Liver (tissue), 9 donors: ENCODE data around the gene GLYATL3. TPM values are rescaled to one million over a fixed set of nuclear protein-coding genes. Genes with fewer than 3 reads are reported as not detected.

Source experiments
- DNase-seq: peaks from one replicate; pipeline ENCODE4 v3.0.0-alpha.2; 2017; ENCODE audit warnings: low spot score
- H3K27ac ChIP-seq, 2 donors: one replicate each; pipeline ENCODE4 v1.7.0; 2013; ENCODE audit warnings: inconsistent platforms in 2 of 2, low read length in 2 of 2, control low read depth in 1 of 2, low read depth in 1 of 2, mild to moderate bottlenecking in 1 of 2
- H3K27me3 ChIP-seq, 4 donors: one replicate each; pipeline versions ENCODE4 v1.6.1 to v1.7.0; 2013; ENCODE audit warnings: low read length in 3 of 4, inconsistent platforms in 1 of 4, mild to moderate bottlenecking in 1 of 4, moderate library complexity in 1 of 4; ENCODE audit not compliant: control insufficient read depth in 4 of 4, insufficient read depth in 4 of 4
- H3K36me3 ChIP-seq, 4 donors: one replicate each; pipeline versions ENCODE4 v1.6.1 to v1.7.0; 2013; ENCODE audit warnings: low read length in 3 of 4, mild to moderate bottlenecking in 3 of 4, low read depth in 1 of 4, moderate library complexity in 1 of 4; ENCODE audit not compliant: control insufficient read depth in 4 of 4, insufficient read depth in 3 of 4
- H3K4me1 ChIP-seq, 4 donors: one replicate each; pipeline versions ENCODE4 v1.6.1 to v1.7.0; 2013; ENCODE audit warnings: low read length in 3 of 4, mild to moderate bottlenecking in 3 of 4, moderate library complexity in 1 of 4; ENCODE audit not compliant: control insufficient read depth in 4 of 4, insufficient read depth in 4 of 4
- H3K4me3 ChIP-seq, 3 donors: one replicate each; pipeline versions ENCODE4 v1.6.1 to v1.7.0; 2013; ENCODE audit warnings: low read length in 3 of 3, control low read depth in 1 of 3, low read depth in 1 of 3, mild to moderate bottlenecking in 1 of 3
- H3K9ac ChIP-seq, 2 donors: one replicate each; pipeline ENCODE4 v1.7.0; 2013; ENCODE audit warnings: low read length in 2 of 2, mild to moderate bottlenecking in 2 of 2, moderate library complexity in 2 of 2, control low read depth in 1 of 2, low read depth in 1 of 2
- H3K9me3 ChIP-seq, 4 donors: one replicate each; pipeline versions ENCODE4 v1.6.1 to v1.7.0; 2013; ENCODE audit warnings: low read length in 3 of 4; ENCODE audit not compliant: control insufficient read depth in 4 of 4
- FOXA1 ChIP-seq: IDR thresholded peaks from 2 replicates; pipeline ENCODE4 v1.6.1; 2016; ENCODE audit warnings: antibody characterized with exemption
- FOXA2 ChIP-seq: IDR thresholded peaks from 2 replicates; pipeline ENCODE4 v1.6.1; 2016; ENCODE audit warnings: antibody characterized with exemption
- GABPA ChIP-seq, 2 donors: IDR thresholded peaks in 1 of 2; conservative IDR thresholded peaks in 1 of 2; 2 replicates each; pipeline ENCODE4 v1.6.1; 2016; ENCODE audit warnings: antibody characterized with exemption in 2 of 2, mild to moderate bottlenecking in 1 of 2, moderate library complexity in 1 of 2
- HNF4A ChIP-seq, 2 donors: conservative IDR thresholded peaks; 2 replicates each; pipeline ENCODE4 v1.6.1; 2016; ENCODE audit warnings: antibody characterized with exemption in 2 of 2, mild to moderate bottlenecking in 2 of 2
- HNF4G ChIP-seq: IDR thresholded peaks from 2 replicates; pipeline ENCODE4 v1.6.1; 2016; ENCODE audit warnings: antibody characterized with exemption
- JUND ChIP-seq, 2 donors: IDR thresholded peaks; 2 replicates each; pipeline ENCODE4 v1.6.1; 2016; ENCODE audit warnings: antibody characterized with exemption in 2 of 2
- NR2F2 ChIP-seq: IDR thresholded peaks from 2 replicates; pipeline ENCODE4 v1.6.1; 2016; ENCODE audit warnings: antibody characterized with exemption
- RAD21 ChIP-seq, 2 donors: IDR thresholded peaks; 2 replicates each; pipeline ENCODE4 v1.6.1; 2016; ENCODE audit warnings: antibody characterized with exemption in 2 of 2, mild to moderate bottlenecking in 2 of 2
- REST ChIP-seq: IDR thresholded peaks from 2 replicates; pipeline ENCODE4 v1.6.1; 2016; ENCODE audit warnings: antibody characterized with exemption, mild to moderate bottlenecking
- RXRA ChIP-seq, 2 donors: IDR thresholded peaks; 2 replicates each; pipeline ENCODE4 v1.6.1; 2017 to 2018; ENCODE audit warnings: antibody characterized with exemption in 2 of 2, mild to moderate bottlenecking in 1 of 2
- SP1 ChIP-seq: IDR thresholded peaks from 2 replicates; pipeline ENCODE4 v1.6.1; 2018; ENCODE audit warnings: antibody characterized with exemption, mild to moderate bottlenecking
- TAF1 ChIP-seq: conservative IDR thresholded peaks from 2 replicates; pipeline ENCODE4 v1.6.1; 2016; ENCODE audit warnings: antibody characterized with exemption, mild to moderate bottlenecking
- YY1 ChIP-seq: IDR thresholded peaks from 2 replicates; pipeline ENCODE4 v1.6.1; 2016; ENCODE audit warnings: antibody characterized with exemption, mild to moderate bottlenecking
- WGBS: extraction: QIAGEN DNeasy Blood & Tissue Kit; methylation state at CpG from one replicate; pipeline ENCODE4 v1.1.7; 2013; 5-methylcytosine and 5-hydroxymethylcytosine counted together
- polyA plus RNA-seq, 2 donors: library from polyadenylated mRNA; stranded (reverse) in 1 of 2; unstranded in 1 of 2; fragments of 200-250 nt in 1 of 2; fragments of >200 nt in 1 of 2; fragmentation: Nextera tagmentation in 1 of 2; extraction: Ambion mirVana in 1 of 2; gene quantifications; one replicate each; pipeline versions ENCODE4 v1.2.1 to v1.2.3, GENCODE V29; 2013 to 2015
- total RNA-seq, 2 donors: library from RNA; depleted of rRNA; stranded (reverse); fragments of >200 nt; gene quantifications; one replicate each; pipeline ENCODE4 v1.2.3, GENCODE V29; 2014
- TF ChIP-seq, protein P1 (sequence below): IDR thresholded peaks from 2 replicates; pipeline ENCODE4 v1.6.1; 2016; ENCODE audit warnings: antibody characterized with exemption
- TF ChIP-seq, protein P2 (sequence below): IDR thresholded peaks from 2 replicates; pipeline ENCODE4 v1.6.1; 2016; ENCODE audit warnings: antibody characterized with exemption
- TF ChIP-seq, protein P3 (sequence below): IDR thresholded peaks from 2 replicates; pipeline ENCODE4 v1.6.1; 2016; ENCODE audit warnings: antibody characterized with exemption
- TF ChIP-seq, protein P4 (sequence below): fragments of 150-350 bp; IDR thresholded peaks from 2 replicates; pipeline ENCODE4 v1.5.1; 2017; ENCODE audit warnings: improper control_type of control experiment, low read depth, low read length; ENCODE audit not compliant: missing input control
- donor health status: healthy.
- donor health status: healthy.
- donor health status: healthy.
- donor health status: healthy.
- donor health status: healthy.

The GLYATL3 gene
- total and polyA plus RNA-seq, 4 donors: 0.09 TPM; not detected in 3

DNA sequence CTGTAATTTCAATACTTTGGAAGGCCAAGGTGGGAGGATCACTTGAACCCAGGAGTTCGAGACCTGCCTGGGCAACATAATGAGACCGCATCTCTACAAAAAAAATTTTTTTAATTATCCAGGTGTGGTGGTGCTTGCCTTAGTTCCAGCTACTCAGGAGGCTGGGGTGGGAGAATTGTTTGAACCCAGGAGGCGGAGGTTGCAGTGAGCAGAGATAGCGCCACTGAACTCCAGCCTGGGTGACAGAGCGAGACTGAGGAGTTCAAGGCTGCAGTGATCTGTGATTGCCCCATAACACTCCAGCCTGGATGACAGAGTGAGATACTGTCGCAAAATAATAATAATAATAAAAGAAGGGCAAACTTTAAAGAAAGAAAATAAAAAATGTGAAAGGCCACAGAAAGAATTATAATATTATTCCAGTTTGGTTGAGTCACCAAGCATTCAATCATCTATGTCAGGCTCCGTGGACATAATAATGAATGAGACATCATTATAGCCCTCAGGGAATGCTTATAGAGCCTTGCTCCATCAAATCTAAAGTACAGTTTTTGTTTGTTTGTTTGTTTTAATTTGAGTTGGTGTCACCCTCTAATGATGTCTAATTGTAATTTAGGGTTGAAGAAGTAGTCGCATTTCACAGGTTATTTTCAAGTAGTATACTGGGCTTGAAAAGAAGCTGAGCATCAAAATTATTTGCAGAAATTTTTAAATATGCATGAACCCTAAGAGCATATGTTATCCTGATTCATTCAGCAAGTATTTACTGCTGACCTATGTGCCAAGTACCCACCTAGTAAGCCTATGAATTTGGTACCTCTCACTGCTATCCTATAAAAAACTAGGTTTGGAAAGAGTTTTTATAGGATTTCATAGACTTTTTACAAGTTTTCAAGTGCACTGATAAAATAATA, 15.1 kb downstream of the GLYATL3 start:
- DNase-seq: no peak
- Histone ChIP-seq H3K4me3 (no peak overlapping the region), H3K4me1 (peaks cover 0 to 22% (median 20%) of the 10 kb centered on the region in 4 donors), H3K36me3 (no peaks in the 10 kb centered on the region), H3K9ac (no peak overlapping the region), H3K27ac (no peak overlapping the region), H3K27me3 (no peaks in the 10 kb centered on the region), H3K9me3 (no peaks in the 10 kb centered on the region)
- no peak for TF ChIP-seq RAD21 (IDR thresholded peaks at IDR 0.05)
- TF ChIP-seq, protein P1, sequence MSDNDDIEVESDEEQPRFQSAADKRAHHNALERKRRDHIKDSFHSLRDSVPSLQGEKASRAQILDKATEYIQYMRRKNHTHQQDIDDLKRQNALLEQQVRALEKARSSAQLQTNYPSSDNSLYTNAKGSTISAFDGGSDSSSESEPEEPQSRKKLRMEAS: no peak
- no peak for TF ChIP-seq GABPA (IDR thresholded peaks at IDR 0.05 in 1 of 2, conservative IDR thresholded peaks at IDR 0.05 in 1 of 2)
- peak; percentile 60 to 62 for TF ChIP-seq RXRA (IDR thresholded peaks at IDR 0.05)
- TF ChIP-seq TAF1: no peak
- TF ChIP-seq FOXA2: no peak
- TF ChIP-seq, protein P2, sequence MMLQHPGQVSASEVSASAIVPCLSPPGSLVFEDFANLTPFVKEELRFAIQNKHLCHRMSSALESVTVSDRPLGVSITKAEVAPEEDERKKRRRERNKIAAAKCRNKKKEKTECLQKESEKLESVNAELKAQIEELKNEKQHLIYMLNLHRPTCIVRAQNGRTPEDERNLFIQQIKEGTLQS: no peak
- TF ChIP-seq, protein P3, sequence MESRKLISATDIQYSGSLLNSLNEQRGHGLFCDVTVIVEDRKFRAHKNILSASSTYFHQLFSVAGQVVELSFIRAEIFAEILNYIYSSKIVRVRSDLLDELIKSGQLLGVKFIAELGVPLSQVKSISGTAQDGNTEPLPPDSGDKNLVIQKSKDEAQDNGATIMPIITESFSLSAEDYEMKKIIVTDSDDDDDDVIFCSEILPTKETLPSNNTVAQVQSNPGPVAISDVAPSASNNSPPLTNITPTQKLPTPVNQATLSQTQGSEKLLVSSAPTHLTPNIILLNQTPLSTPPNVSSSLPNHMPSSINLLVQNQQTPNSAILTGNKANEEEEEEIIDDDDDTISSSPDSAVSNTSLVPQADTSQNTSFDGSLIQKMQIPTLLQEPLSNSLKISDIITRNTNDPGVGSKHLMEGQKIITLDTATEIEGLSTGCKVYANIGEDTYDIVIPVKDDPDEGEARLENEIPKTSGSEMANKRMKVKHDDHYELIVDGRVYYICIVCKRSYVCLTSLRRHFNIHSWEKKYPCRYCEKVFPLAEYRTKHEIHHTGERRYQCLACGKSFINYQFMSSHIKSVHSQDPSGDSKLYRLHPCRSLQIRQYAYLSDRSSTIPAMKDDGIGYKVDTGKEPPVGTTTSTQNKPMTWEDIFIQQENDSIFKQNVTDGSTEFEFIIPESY: no peak
- TF ChIP-seq HNF4G: no peak
- TF ChIP-seq HNF4A (conservative IDR thresholded peaks at IDR 0.05): peak; percentile 24 to 53
- no peak for TF ChIP-seq YY1
- no peak for TF ChIP-seq SP1
- peak in 1 of 2 donors; percentile 13 for TF ChIP-seq JUND (IDR thresholded peaks at IDR 0.05)
- no peak for TF ChIP-seq FOXA1
- WGBS: 54% methylated on average over 8 of the region's 8 CpGs

DNA sequence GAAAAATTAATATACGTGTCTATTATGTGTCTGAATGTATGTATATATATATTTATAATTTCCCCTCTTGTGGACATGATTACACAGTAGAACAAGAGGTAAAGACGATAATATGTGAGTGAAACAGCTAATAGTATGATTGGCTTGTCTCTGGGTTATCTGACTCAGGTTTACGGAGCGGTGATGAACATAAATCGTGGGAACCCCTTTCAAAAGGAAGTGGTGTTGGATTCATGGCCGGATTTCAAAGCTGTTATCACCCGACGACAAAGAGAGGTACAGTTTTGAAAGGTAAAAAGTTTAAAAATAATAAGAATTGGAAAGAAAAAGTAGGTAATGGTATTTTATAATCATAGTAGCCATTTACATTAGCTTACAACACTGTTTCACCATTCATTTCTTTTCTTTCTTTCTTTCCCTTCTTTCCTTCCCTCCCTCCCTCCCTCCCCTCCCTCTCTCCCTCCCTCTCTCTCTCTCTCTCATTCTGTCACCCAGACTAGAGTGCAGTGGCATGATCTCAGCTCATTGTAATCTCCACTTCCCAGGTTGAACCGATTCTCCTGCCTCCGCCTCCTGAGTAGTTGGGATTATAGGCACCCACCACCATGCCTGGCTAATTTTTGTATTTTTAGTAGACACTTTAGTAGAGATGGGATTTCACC, 15.9 kb downstream of the GLYATL3 start:
- peaks cover 0 to 22% (median 20%) of the 10 kb centered on the region in 4 donors for H3K4me1 ChIP-seq
- no peak for TF ChIP-seq FOXA1
- TF ChIP-seq GABPA (IDR thresholded peaks at IDR 0.05 in 1 of 2, conservative IDR thresholded peaks at IDR 0.05 in 1 of 2): no peak
- TF ChIP-seq HNF4A (conservative IDR thresholded peaks at IDR 0.05): no peak
- TF ChIP-seq HNF4G: no peak
- no peak for TF ChIP-seq TAF1
- TF ChIP-seq NR2F2: no peak
- TF ChIP-seq RAD21 (IDR thresholded peaks at IDR 0.05): no peak
- TF ChIP-seq REST: no peak
- no peak for TF ChIP-seq YY1
- TF ChIP-seq, protein P4, sequence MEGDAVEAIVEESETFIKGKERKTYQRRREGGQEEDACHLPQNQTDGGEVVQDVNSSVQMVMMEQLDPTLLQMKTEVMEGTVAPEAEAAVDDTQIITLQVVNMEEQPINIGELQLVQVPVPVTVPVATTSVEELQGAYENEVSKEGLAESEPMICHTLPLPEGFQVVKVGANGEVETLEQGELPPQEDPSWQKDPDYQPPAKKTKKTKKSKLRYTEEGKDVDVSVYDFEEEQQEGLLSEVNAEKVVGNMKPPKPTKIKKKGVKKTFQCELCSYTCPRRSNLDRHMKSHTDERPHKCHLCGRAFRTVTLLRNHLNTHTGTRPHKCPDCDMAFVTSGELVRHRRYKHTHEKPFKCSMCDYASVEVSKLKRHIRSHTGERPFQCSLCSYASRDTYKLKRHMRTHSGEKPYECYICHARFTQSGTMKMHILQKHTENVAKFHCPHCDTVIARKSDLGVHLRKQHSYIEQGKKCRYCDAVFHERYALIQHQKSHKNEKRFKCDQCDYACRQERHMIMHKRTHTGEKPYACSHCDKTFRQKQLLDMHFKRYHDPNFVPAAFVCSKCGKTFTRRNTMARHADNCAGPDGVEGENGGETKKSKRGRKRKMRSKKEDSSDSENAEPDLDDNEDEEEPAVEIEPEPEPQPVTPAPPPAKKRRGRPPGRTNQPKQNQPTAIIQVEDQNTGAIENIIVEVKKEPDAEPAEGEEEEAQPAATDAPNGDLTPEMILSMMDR: no peak
- TF ChIP-seq RXRA (IDR thresholded peaks at IDR 0.05): no peak
- no peak overlapping the region for H3K4me3 ChIP-seq
- no peaks in the 10 kb centered on the region for H3K36me3 ChIP-seq
- no peak overlapping the region for H3K27ac ChIP-seq
- H3K9me3 ChIP-seq: no peaks in the 10 kb centered on the region
- 86% methylated on average over 10 of the region's 10 CpGs for WGBS
- no peak for DNase-seq
- no peak overlapping the region for H3K9ac ChIP-seq
- no peaks in the 10 kb centered on the region for H3K27me3 ChIP-seq
